ENCODE results near the gene LDLR.

DNA sequence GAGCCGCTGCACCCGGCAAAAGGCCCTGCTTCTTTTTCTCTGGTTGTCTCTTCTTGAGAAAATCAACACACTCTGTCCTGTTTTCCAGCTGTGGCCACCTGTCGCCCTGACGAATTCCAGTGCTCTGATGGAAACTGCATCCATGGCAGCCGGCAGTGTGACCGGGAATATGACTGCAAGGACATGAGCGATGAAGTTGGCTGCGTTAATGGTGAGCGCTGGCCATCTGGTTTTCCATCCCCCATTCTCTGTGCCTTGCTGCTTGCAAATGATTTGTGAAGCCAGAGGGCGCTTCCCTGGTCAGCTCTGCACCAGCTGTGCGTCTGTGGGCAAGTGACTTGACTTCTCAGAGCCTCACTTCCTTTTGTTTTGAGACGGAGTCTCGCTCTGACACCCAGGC is 17.2 kb downstream of the LDLR start:
- no peak for TF ChIP-seq EZH2 (IDR thresholded peaks at IDR 0.05; ENCODE audit: insufficient read depth, poor library complexity, severe bottlenecking)
- TF ChIP-seq EZH2phosphoT487 (IDR thresholded peaks at IDR 0.05; ENCODE audit: insufficient read depth, low read depth), result no peak

Data from GM23248 (cell line).